ENCODE measurements around the gene SMIM28. TPM values are rescaled to one million over a fixed set of nuclear protein-coding genes. Genes with fewer than 3 reads are reported as not detected.
"Not testable (repeated sequence)": the region's sequence is repeated elsewhere in the genome, so short reads cannot be mapped to it uniquely, and the experiment has no call there.

The SMIM28 gene
- total and polyA plus RNA-seq, 9 donors: not detected

- H3K27ac ChIP-seq (ENCODE audit: low read length): no peak overlapping the region
- no peaks in the 10 kb centered on the region for H3K36me3 ChIP-seq (ENCODE audit: control insufficient read depth, insufficient read depth, low read length)
- no peak overlapping the region for H3K4me3 ChIP-seq (ENCODE audit: low read length)
- no peak for DNase-seq
- H3K4me1 ChIP-seq (ENCODE audit: control insufficient read depth, insufficient read depth, low read length): no peaks in the 10 kb centered on the region
- H3K9me3 ChIP-seq (replicated peaks; ENCODE audit: control insufficient read depth, low read depth, low read length): no peaks in the 10 kb centered on the region
- no peaks in the 10 kb centered on the region for H3K27me3 ChIP-seq (ENCODE audit: control insufficient read depth, insufficient read depth, low read length)
Measured at GRCh38 chr6:138343112-138343511, 34.6 kb upstream of the SMIM28 start.

- Histone ChIP-seq H3K4me3 (ENCODE audit: low read length) (no peak overlapping the region), H3K27ac (ENCODE audit: low read length) (no peak overlapping the region), H3K9me3 (replicated peaks; ENCODE audit: control insufficient read depth, low read depth, low read length) (no peaks in the 10 kb centered on the region), H3K27me3 (ENCODE audit: control insufficient read depth, insufficient read depth, low read length) (no peaks in the 10 kb centered on the region), H3K4me1 (ENCODE audit: control insufficient read depth, insufficient read depth, low read length) (no peaks in the 10 kb centered on the region), H3K36me3 (ENCODE audit: control insufficient read depth, insufficient read depth, low read length) (no peaks in the 10 kb centered on the region)
- WGBS (ENCODE audit: insufficient coverage): no CpG with 5 or more reads among the region's 2 CpGs
- no peak for DNase-seq
Measured at GRCh38 chr6:138345565-138346285, 32.0 kb upstream of the SMIM28 start.

- WGBS (ENCODE audit: insufficient coverage): no CpG with 5 or more reads among the region's 2 CpGs
Measured at GRCh38 chr6:138346302-138347195, 31.2 kb upstream of the SMIM28 start.

GRCh38 chr6:138347864-138348263, 29.8 kb upstream of the SMIM28 start:
- no peak for DNase-seq
- WGBS (ENCODE audit: insufficient coverage): no CpG with 5 or more reads among the region's 2 CpGs
- Histone ChIP-seq H3K36me3 (ENCODE audit: control insufficient read depth, insufficient read depth, low read length) (no peaks in the 10 kb centered on the region), H3K27me3 (ENCODE audit: control insufficient read depth, insufficient read depth, low read length) (no peaks in the 10 kb centered on the region), H3K4me3 (ENCODE audit: low read length) (no peak overlapping the region), H3K4me1 (ENCODE audit: control insufficient read depth, insufficient read depth, low read length) (no peaks in the 10 kb centered on the region), H3K27ac (ENCODE audit: low read length) (no peak overlapping the region), H3K9me3 (replicated peaks; ENCODE audit: control insufficient read depth, low read depth, low read length) (no peaks in the 10 kb centered on the region)

More at GRCh38 chr6:138346302-138347195, 31.2 kb upstream of the SMIM28 start:
- H3K9me3 ChIP-seq (replicated peaks; ENCODE audit: control insufficient read depth, low read depth, low read length): no peaks in the 10 kb centered on the region
- no peak overlapping the region for H3K4me3 ChIP-seq (ENCODE audit: low read length)
- H3K4me1 ChIP-seq (ENCODE audit: control insufficient read depth, insufficient read depth, low read length): no peaks in the 10 kb centered on the region
- no peaks in the 10 kb centered on the region for H3K27me3 ChIP-seq (ENCODE audit: control insufficient read depth, insufficient read depth, low read length)
- DNase-seq: peak; percentile 14
- H3K36me3 ChIP-seq (ENCODE audit: control insufficient read depth, insufficient read depth, low read length): no peaks in the 10 kb centered on the region
- no peak overlapping the region for H3K27ac ChIP-seq (ENCODE audit: low read length)

GRCh38 chr6:138349891-138350290, 27.8 kb upstream of the SMIM28 start:
- Histone ChIP-seq H3K27me3 (ENCODE audit: control insufficient read depth, insufficient read depth, low read length) (no peaks in the 10 kb centered on the region), H3K4me3 (ENCODE audit: low read length) (no peak overlapping the region), H3K4me1 (ENCODE audit: control insufficient read depth, insufficient read depth, low read length) (no peaks in the 10 kb centered on the region), H3K27ac (ENCODE audit: low read length) (no peak overlapping the region), H3K9me3 (replicated peaks; ENCODE audit: control insufficient read depth, low read depth, low read length) (no peaks in the 10 kb centered on the region), H3K36me3 (ENCODE audit: control insufficient read depth, insufficient read depth, low read length) (no peaks in the 10 kb centered on the region)
- peak; percentile 10 for DNase-seq
- no CpG with 5 or more reads among the region's 3 CpGs for WGBS (ENCODE audit: insufficient coverage)

GRCh38 chr6:138357928-138358327, 19.8 kb upstream of the SMIM28 start:
- no CpG with 5 or more reads among the region's 1 CpG for WGBS (ENCODE audit: insufficient coverage)
- DNase-seq: no peak
- H3K36me3 ChIP-seq (ENCODE audit: control insufficient read depth, insufficient read depth, low read length): no peaks in the 10 kb centered on the region
- H3K4me3 ChIP-seq (ENCODE audit: low read length): no peak overlapping the region
- no peak overlapping the region for H3K27ac ChIP-seq (ENCODE audit: low read length)
- H3K27me3 ChIP-seq (ENCODE audit: control insufficient read depth, insufficient read depth, low read length): no peaks in the 10 kb centered on the region
- H3K9me3 ChIP-seq (replicated peaks; ENCODE audit: control insufficient read depth, low read depth, low read length): no peaks in the 10 kb centered on the region
- no peaks in the 10 kb centered on the region for H3K4me1 ChIP-seq (ENCODE audit: control insufficient read depth, insufficient read depth, low read length)

GRCh38 chr6:138368684-138369083, 9.0 kb upstream of the SMIM28 start:
- H3K9me3 ChIP-seq (replicated peaks; ENCODE audit: control insufficient read depth, low read depth, low read length); H3K27me3 ChIP-seq (ENCODE audit: control insufficient read depth, insufficient read depth, low read length); H3K4me1 ChIP-seq (ENCODE audit: control insufficient read depth, insufficient read depth, low read length); H3K4me3 ChIP-seq (ENCODE audit: low read length); DNase-seq; H3K27ac ChIP-seq (ENCODE audit: low read length); H3K36me3 ChIP-seq (ENCODE audit: control insufficient read depth, insufficient read depth, low read length): not testable (repeated sequence)
- no CpG with 5 or more reads among the region's 8 CpGs for WGBS (ENCODE audit: insufficient coverage)

- Histone ChIP-seq H3K27me3 (ENCODE audit: control insufficient read depth, insufficient read depth, low read length) (no peaks in the 10 kb centered on the region), H3K36me3 (ENCODE audit: control insufficient read depth, insufficient read depth, low read length) (no peaks in the 10 kb centered on the region)
- 59% methylated on average over 4 of the region's 9 CpGs for whole genome bisulfite sequencing (ENCODE audit: insufficient coverage)
Measured at GRCh38 chr6:138370631-138371451, 6.9 kb upstream of the SMIM28 start.

GRCh38 chr6:138371452-138371711, 6.3 kb upstream of the SMIM28 start:
- no CpG with 5 or more reads among the region's 3 CpGs for WGBS (ENCODE audit: insufficient coverage)
- Histone ChIP-seq H3K4me3 (ENCODE audit: low read length) (no peak overlapping the region), H3K27me3 (ENCODE audit: control insufficient read depth, insufficient read depth, low read length) (no peaks in the 10 kb centered on the region), H3K36me3 (ENCODE audit: control insufficient read depth, insufficient read depth, low read length) (no peaks in the 10 kb centered on the region), H3K27ac (ENCODE audit: low read length) (no peak overlapping the region), H3K9me3 (replicated peaks; ENCODE audit: control insufficient read depth, low read depth, low read length) (no peaks in the 10 kb centered on the region), H3K4me1 (ENCODE audit: control insufficient read depth, insufficient read depth, low read length) (no peaks in the 10 kb centered on the region)
- DNase-seq: no peak

More at GRCh38 chr6:138370631-138371451, 6.9 kb upstream of the SMIM28 start:
- H3K4me3 ChIP-seq (ENCODE audit: low read length): no peak overlapping the region
- H3K9me3 ChIP-seq (replicated peaks; ENCODE audit: control insufficient read depth, low read depth, low read length): no peaks in the 10 kb centered on the region
- no peak overlapping the region for H3K27ac ChIP-seq (ENCODE audit: low read length)
- H3K4me1 ChIP-seq (ENCODE audit: control insufficient read depth, insufficient read depth, low read length): no peaks in the 10 kb centered on the region
- no peak for DNase-seq

GRCh38 chr6:138371720-138372119, 6.0 kb upstream of the SMIM28 start:
- WGBS (ENCODE audit: insufficient coverage): no CpG with 5 or more reads among the region's 3 CpGs
- H3K4me1 ChIP-seq (ENCODE audit: control insufficient read depth, insufficient read depth, low read length): no peaks in the 10 kb centered on the region
- H3K27me3 ChIP-seq (ENCODE audit: control insufficient read depth, insufficient read depth, low read length): no peaks in the 10 kb centered on the region
- no peak for DNase-seq
- no peaks in the 10 kb centered on the region for H3K9me3 ChIP-seq (replicated peaks; ENCODE audit: control insufficient read depth, low read depth, low read length)
- no peak overlapping the region for H3K27ac ChIP-seq (ENCODE audit: low read length)
- no peak overlapping the region for H3K4me3 ChIP-seq (ENCODE audit: low read length)
- no peaks in the 10 kb centered on the region for H3K36me3 ChIP-seq (ENCODE audit: control insufficient read depth, insufficient read depth, low read length)

All from muscle of leg (tissue), 11 donors.